GM12801 (cell line): Measurements from ENCODE around the gene PIERCE2.
A peak's percentile ranks its signal among the peaks of the same experiment; 100 is the strongest.

ENCODE experiments used
- CTCF ChIP-seq: IDR thresholded peaks from one replicate; pipeline ENCODE4 v1.5.1; 2011; ENCODE audit warnings: control low read depth; ENCODE audit not compliant: insufficient read length; ENCODE audit errors: extremely low read depth

PIERCE2 gene, protein sequence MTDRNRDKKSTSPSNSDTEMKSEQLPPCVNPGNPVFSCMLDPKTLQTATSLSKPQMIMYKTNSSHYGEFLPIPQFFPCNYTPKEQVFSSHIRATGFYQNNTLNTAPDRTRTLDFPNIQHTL

DNA sequence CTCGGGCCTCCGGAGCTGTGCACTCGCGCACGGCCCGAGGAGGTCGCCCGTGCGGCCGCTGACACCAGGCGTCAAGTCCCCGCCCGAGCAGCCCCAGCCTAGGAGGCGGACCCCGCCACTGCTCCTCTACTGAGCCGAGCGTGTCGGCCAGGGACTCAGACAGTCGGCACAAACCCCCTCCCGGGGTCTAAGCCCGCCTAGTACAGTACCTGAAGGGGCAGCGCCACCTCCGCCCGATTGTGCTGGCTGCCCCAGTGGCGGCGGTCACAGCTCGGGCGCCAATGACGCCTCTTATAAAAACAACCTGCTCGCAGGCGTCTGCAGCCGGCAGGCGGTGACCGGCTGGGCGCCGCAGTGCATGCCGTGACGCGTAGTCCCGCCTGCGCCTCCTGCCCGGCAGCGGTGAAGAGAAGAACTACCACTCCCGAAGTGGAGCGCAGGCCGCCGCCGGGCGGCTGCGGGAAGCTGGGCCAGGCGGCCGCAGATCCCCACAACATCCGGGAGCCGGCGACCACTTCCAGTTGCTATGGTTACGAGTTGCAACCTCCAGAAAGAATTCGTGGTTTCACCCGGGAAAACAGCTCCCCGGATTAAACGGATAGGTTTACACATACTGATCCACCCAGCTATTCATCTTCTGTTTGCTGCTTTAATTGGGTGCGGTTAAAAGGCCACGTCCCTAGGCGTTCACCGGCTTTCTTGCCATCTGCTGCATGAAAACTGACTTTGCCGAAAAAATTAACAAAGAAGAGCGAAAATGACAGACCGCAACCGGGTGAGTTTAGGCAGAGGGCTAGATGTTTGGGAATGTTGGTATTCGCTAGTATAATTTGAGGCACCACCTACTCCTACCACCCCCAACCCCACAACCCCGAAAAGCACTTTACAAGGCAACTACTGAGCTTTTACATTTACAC, at the start of gene PIERCE2, which contains the start of gene CCPG1:
Gene PIERCE2, plus strand, starts transcription at position 484 of the 917 bp plus-strand sequence. Its CDS starts 274 bp downstream, at position 758.
Gene CCPG1, minus strand, starts transcription at position 348 of the 917 bp plus-strand sequence. CDS start 18,935 bp downstream, outside the sequence.
- peak; percentile 0 for TF ChIP-seq CTCF

DNA sequence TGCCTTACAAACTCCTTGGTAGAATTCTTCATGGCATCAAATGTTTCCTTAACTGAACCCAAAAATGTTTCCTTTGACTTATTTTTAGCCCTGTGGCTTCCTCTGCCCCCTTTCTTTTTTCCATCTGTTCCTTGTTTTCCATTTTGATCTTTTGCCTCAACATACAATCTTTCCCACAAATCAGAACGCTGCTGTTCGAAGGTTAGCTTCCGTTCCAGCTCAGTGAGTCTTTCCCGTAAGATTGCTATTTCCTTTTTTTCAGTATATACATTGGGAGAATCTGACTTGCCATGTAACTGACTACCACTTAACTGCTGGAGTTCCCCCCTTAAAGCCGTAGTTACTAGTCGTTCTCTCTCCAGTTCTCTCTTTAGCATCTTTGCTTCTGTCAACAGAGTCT, 48.0 kb upstream of the PIERCE2 start:
- no peak for TF ChIP-seq CTCF

DNA sequence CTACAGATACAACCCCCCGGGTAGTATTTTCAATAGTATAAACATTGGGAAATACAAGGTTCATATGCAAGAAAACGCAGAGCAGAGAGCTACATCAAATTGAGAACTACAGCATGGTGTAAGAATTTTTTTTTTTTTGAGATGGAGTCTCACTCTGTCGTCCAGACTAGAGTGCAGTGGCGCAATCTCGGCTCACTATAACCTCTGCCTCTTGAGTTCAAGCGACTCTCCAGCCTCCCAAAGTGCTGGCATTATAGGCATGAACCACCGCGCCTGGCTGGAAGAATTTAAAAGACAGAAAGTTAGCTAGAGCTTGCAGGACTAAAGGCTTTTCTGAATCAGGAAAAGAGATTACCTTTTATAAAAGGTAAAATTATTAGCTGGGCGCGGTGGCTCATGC, 47.2 kb upstream of the PIERCE2 start:
- TF ChIP-seq CTCF: no peak

DNA sequence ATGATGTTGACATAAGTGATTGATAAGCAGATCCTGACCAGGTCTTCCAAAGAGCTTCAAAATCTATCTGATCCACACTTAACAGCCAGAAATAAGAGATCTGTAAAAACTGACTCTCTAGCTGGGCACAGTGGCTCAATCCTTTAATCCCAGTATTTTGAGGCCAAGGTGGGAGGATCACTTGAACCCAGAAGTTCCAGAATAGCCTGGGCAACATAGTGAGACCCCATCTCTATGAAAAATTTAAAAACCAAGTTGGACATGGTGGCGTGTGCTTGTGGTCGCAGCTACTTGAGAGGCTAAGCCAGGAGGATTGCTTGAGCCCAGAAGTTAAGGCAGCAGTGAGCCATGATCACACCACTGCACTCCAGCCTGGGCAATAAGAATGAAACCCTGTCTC, 45.7 kb upstream of the PIERCE2 start:
- TF ChIP-seq CTCF: no peak

GRCh38 chr15:55366981-55367380, 41.3 kb upstream of the PIERCE2 start:
- TF ChIP-seq CTCF: no peak

GRCh38 chr15:55372701-55373440, 35.4 kb upstream of the PIERCE2 start:
- TF ChIP-seq CTCF: no peak

DNA sequence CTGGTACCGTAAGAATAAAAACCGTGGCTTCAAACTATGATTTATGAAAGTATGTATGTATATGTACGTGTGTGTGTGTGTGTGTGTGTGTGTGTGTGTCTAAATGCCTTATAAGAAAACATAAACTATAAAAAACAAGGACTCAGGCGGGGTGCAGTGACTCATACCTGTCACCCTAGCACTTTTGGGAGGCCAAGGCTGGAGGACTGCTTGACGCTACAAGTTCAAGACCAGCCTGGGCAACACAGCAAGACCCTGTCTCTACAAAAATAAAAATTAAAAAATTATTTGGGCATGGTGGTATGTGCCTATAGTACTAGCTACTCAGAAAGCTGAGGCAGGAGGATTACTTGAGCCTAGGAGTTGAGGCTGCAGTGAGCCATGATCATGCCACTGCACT, 29.2 kb upstream of the PIERCE2 start:
- TF ChIP-seq CTCF: no peak
